DMS53 (cell line): Measurements from ENCODE around the gene CHPF.

Experiments
- DNase-seq: peaks from one replicate; lab custom pipeline; 2025; lab: John Stamatoyannopoulos, UW

CHPF gene

DNA sequence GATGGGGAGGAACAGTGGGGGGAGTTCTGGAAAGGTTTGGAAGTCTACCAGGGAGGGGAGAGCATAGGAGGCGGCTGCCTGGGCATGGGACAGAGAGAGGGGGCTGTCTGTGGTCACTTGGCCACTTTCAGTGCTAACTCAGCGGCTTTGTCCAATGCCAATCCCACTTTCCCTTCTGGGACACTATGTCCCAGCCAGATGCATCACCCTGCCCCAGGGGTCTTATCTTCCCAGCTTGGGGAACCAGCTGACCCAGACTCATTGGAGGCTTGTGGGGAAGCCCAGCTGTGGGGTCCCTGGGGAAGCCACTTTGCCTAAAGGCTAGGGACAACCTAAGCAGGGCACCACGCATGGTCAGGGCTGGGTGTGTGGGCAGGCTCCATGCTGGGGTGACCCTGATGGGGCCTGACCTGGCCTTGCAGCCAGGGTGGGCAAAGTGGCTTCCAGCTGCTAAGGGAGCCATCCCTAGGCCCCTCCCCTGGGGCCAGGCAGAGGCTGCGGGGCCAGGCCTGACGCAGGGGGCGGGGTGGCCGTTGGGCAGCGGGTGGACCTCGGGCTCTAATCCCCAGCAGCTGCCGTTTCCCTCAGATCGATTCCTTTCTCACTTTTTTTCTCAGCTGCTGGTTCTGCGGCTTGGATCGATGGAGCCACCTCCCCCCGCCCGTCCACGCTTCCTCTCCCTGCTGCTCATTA lies 30.9 kb downstream of the CHPF start:
- DNase-seq, result peak; percentile 30

- DNase-seq, result no peak
These were observed 31.9 kb downstream of the CHPF start for GRCh38 chr2:219511547-219512325.

DNA sequence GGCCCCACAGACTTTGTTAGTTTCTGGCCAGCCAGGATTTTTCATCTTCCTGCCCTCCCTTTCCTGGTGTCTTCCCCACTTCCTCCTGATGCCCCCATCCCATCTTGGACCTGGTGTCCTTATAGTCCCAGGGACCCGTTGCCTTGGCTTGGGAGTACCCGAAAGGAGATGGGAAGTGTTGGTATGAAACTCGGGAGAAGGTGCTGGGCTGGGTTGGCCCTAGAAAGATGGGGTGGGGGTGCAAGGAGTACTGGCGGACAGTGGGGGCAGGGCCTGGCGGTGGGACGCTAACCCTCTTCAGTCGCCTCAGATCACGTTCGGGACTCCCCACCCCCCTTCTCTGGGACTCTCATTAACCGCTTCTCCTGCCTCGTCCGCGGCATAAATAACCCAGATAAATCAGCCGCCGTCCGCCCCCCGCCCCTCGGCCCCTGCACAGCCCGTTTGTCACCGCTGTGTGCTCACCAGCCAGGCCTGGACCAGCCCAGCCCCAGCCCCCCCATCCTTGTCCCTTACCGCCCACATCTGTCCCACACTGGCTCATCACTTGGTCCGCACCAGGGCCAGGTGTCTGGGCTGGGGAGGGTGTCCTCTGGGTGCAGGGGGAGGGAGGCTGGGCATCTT lies 33.0 kb downstream of the CHPF start:
- DNase-seq, result no peak

- peak; percentile 73 for DNase-seq
These were observed 33.7 kb downstream of the CHPF start for GRCh38 chr2:219509780-219510511.

DNA sequence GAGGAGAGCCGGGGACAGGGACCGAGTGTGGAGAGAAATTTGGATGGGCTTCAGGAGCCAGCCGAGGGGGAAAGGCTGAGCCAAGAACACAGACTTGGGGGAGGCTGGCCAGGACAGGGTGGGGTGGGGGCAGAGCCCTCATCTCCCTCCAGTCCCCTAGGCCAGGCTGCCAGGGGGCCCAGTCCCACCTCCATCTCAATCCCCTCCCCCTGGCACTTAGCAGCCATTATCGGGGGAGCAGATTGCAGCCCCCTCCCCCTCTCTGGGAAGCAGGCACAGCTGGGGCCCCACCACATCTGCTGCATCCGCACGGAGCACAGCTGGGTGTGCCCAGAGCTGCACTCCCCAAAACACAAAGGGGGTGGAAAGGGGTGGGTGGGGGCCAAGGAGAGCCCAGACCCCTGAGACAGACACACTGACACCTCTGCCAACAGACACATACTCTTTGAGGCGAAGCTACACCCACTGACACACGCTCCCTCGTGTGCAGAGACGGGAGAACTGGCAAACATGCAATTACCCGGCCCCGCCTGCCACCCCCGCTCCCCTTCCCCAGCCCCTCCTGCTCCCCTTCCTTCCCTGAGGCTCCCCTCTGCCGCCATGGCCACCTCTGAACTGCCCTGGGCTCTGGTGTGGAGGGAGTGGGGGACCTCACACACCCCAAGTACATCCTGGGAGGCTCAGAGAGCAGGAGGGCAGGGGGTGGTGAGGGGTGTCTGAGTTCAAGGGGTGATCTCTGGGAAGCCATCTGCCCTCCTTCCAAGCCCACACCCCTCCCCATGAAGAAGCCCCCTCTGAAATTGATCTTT lies 34.4 kb downstream of the CHPF start:
- DNase-seq, result no peak

DNA sequence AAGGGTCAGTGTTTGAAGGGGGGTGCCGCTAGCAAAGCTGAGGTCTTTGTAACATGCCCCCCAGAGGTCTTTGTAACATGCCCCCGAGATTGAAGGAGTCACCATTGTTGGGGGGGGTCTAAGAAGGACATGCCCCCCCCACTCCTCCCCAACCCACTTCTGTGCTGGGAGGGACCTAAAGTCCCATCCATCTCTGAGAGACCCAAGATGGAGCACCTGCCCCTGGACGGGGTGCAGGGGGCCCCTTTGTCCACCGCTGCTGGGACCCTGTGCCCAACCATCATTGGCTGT lies 35.2 kb downstream of the CHPF start:
- no peak for DNase-seq

- no peak for DNase-seq
These were observed 35.8 kb downstream of the CHPF start for GRCh38 chr2:219507581-219508443.

DNA sequence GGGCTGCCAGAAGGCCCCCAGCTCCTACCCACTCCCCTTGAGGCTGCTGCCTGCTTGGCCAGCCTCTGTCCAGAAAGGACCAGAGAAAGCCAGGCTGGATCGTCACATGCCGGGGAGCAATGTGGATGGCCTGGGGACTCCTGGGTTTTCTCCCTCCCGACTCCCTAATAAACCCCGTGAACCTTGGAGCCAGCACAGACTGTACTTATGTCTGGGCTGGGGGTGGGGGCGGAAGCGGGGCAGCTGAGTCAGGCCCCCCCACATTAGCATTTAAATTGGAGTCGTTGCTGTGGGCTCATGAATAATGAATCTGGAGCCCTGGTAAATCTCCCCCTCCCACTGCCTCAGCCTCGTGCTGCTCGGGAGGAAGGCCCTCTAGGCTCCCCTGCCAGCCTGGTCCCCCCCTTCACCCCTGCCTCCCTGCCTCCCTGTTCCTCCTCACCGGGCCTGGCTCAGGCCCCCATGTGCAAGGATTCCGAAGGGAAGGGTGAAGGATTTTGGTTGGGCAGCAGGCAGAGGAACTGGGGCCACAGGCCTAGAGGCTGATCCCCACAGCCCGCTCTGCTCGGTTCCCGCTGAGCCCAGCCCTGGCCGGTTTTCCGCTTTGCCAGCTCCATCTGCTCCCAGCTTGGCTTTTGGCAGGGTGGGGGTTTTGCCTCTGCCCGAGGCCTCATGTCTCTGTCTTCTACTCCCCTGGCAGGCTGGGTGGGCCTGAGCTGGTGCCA lies 36.6 kb downstream of the CHPF start:
- no peak for DNase-seq

DNA sequence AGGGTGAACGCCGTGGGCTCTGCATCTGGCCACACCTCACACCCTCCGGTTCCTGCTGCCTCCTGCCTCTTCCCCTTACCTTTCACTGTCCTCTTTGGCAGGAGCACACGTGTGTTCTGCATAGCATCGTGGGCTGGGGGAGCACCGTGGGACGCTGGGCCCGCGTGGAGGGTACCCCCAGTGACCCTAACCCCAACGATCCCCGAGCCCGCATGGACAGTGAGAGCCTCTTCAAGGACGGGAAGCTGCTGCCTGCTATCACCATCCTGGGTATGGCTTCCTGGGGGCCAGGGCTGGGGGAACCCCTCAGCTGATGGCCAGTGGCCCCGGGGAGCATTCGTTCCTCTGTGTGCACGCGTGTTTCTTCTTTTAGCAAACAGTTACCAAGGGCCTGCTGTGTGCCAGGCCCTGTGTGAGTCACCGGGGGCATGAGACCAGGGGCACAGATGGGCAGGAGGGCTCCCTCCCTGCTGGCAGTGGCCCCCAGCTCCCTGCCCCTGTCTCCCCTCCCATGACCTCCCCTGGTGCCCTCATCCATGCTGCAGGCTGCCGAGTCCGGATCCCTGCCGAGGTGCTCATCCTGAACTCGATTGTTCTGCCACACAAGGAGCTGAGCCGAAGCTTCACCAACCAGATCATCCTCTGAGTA lies 37.3 kb downstream of the CHPF start:
- DNase-seq, result no peak

GRCh38 chr2:219505585-219505984 lies 38.0 kb downstream of the CHPF start:
- DNase-seq, result no peak

DNA sequence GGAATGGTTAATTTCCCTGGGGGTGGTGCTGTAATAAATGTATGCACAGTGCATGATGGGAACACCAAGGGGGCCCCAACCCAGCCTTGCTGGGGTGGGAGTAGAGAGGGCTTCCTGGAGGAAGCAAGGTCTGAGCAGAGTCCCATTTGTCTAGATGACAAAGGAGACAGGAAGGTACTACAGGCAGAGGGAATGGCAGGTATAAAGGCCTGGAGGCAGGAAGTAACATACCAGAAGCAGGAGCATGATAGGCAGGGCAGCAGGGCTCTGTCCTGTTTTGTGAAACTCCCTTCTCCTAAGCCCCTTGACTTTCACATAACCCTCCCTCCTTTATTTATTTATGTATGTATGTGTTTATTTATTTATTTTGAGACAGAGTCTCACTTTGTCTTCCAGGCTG lies 41.0 kb downstream of the CHPF start:
- no peak for DNase-seq

- DNase-seq, result no peak
These were observed 41.8 kb downstream of the CHPF start for GRCh38 chr2:219501849-219502248.

GRCh38 chr2:219500135-219500534 lies 43.5 kb downstream of the CHPF start:
- DNase-seq, result no peak

GRCh38 chr2:219499555-219499954 lies 44.1 kb downstream of the CHPF start:
- DNase-seq, result no peak

DNA sequence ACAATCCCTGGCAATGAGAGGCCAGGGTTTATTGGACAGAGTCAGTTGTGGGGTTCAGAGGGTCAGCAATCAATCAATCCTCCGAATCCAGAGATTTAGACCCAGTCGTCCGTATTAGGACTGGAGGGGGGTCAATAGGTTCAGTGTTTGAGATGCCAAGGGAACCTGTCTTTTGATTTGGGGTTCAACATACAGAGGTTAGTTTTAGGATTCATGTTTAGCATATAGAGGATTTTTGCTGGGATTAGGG lies 44.6 kb downstream of the CHPF start:
- DNase-seq, result no peak

- peak; percentile 97 for DNase-seq
These were observed 45.1 kb downstream of the CHPF start, which contains the start of gene GMPPA for GRCh38 chr2:219498280-219499057. Gene GMPPA, plus strand, starts transcription at chr2:219498891. Its CDS starts 1,085 bp downstream, at chr2:219499976.

DNA sequence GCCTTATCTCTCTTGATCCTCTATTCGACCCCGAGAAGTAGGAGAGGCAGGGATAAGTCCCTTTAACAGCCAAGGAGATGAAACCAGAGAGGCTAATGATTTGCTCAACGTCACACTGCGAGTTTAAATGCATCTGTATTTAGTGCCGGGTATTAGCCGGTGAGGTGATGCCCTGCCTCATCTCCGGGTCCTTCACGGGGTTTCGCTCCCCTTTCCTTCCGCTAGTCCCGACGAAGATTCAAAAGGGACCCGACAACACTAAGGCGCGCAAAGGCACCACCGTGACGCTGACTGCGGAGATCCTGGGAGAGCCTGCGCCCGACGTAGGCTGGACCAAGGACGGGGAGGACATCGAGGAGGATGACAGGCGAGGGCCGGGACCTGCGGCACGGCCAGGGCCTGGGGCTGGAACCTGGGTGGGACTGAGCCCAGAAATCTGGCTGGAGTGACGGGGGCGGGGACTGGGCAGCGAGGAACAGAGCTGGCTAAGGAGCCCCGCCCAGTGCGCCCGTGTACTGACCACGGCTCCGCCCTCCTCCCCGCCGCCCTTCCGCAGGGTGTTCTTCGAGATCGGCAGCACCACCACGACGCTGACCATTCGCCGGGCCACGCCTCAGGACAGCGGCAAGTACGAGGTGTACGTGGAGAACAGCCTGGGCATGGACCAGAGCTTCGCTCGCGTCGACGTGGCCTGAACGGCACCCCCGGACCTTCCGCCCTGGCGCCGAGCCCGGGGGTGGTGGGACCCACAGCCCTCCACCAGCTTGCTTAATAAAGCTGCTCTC lies 45.9 kb downstream of the CHPF start:
- peak; percentile 79 for DNase-seq

- peak; percentile 62 for DNase-seq
These were observed 46.6 kb downstream of the CHPF start for GRCh38 chr2:219496825-219497494.
